H9 (cell line): ENCODE data around the gene KIF24. TPM values are rescaled to one million over a fixed set of nuclear protein-coding genes. Genes with fewer than 3 reads are reported as not detected.
"Not testable (repeated sequence)": the region's sequence is repeated elsewhere in the genome, so short reads cannot be mapped to it uniquely, and the experiment has no call there.

Experiments
- DNase-seq: peaks from one replicate; pipeline ENCODE4 v3.0.0-alpha.2; 2017
- H2AFZ ChIP-seq: one replicate; pipeline ENCODE4 v1.6.1; 2013; ENCODE audit warnings: mild to moderate bottlenecking, low read length, control low read depth, moderate library complexity
- H2AK5ac ChIP-seq: 2 replicates; pipeline ENCODE4 v1.6.1; 2013; ENCODE audit warnings: low read length, control low read depth, mixed read lengths; ENCODE audit not compliant: insufficient read length
- H2BK120ac ChIP-seq: one replicate; pipeline ENCODE4 v1.6.1; 2013; ENCODE audit warnings: low read depth, mild to moderate bottlenecking, low read length, control low read depth, inconsistent platforms; ENCODE audit not compliant: poor library complexity, severe bottlenecking
- H2BK12ac ChIP-seq: 2 replicates; pipeline ENCODE4 v1.6.1; 2013; ENCODE audit warnings: low read length, control low read depth, mixed read lengths, low read depth; ENCODE audit not compliant: insufficient read length
- H2BK15ac ChIP-seq: 2 replicates; pipeline ENCODE4 v1.6.1; 2013; ENCODE audit warnings: low read depth, low read length, control low read depth
- H2BK20ac ChIP-seq: one replicate; pipeline ENCODE4 v1.6.1; 2013; ENCODE audit warnings: low read depth, mild to moderate bottlenecking, low read length, control low read depth, inconsistent platforms; ENCODE audit not compliant: poor library complexity, severe bottlenecking
- H2BK5ac ChIP-seq: 2 replicates; pipeline ENCODE4 v1.6.1; 2013; ENCODE audit warnings: low read length, control low read depth, mixed read lengths; ENCODE audit not compliant: insufficient read length
- H3K14ac ChIP-seq: 2 replicates; pipeline ENCODE4 v1.6.1; 2013; ENCODE audit warnings: low read length, control low read depth; ENCODE audit not compliant: insufficient read depth
- H3K18ac ChIP-seq: 2 replicates; pipeline ENCODE4 v1.6.1; 2013; ENCODE audit warnings: low read depth, mild to moderate bottlenecking, mixed read lengths, low read length, control low read depth; ENCODE audit not compliant: insufficient read length
- H3K23ac ChIP-seq: 2 replicates; pipeline ENCODE4 v1.6.1; 2013; ENCODE audit warnings: low read length, control low read depth, mixed read lengths, low read depth; ENCODE audit not compliant: insufficient read length
- H3K23me2 ChIP-seq: 2 replicates; pipeline ENCODE4 v1.6.1; 2013; ENCODE audit warnings: low read depth, mild to moderate bottlenecking, mixed read lengths, low read length, control low read depth; ENCODE audit not compliant: insufficient read length, poor library complexity, severe bottlenecking
- H3K27ac ChIP-seq: 2 replicates; pipeline ENCODE4 v1.5.1; 2013; ENCODE audit warnings: low read length, control low read depth, mixed read lengths, low read depth; ENCODE audit not compliant: insufficient read length
- H3K27me3 ChIP-seq: 2 replicates; pipeline ENCODE4 v1.6.1; 2013; ENCODE audit warnings: low read length, control low read depth, inconsistent platforms; ENCODE audit not compliant: insufficient read depth
- H3K4ac ChIP-seq: 2 replicates; pipeline ENCODE4 v1.6.1; 2013; ENCODE audit warnings: low read depth, mild to moderate bottlenecking, control low read depth, inconsistent platforms, low read length, moderate library complexity
- H3K4me1 ChIP-seq: 2 replicates; pipeline ENCODE4 v1.6.1; 2013; ENCODE audit warnings: low read length, control low read depth, inconsistent platforms; ENCODE audit not compliant: insufficient read depth
- H3K4me2 ChIP-seq: 2 replicates; pipeline ENCODE4 v1.6.1; 2013; ENCODE audit warnings: low read length, control low read depth, mixed read lengths; ENCODE audit not compliant: insufficient read length, insufficient read depth
- H3K56ac ChIP-seq: 2 replicates; pipeline ENCODE4 v1.6.1; 2013; ENCODE audit warnings: low read depth, mild to moderate bottlenecking, mixed read lengths, low read length, control low read depth; ENCODE audit not compliant: insufficient read length
- H3K79me1 ChIP-seq: 2 replicates; pipeline ENCODE4 v1.6.1; 2013; ENCODE audit warnings: low read depth, mild to moderate bottlenecking, moderate library complexity, low read length, control low read depth, inconsistent platforms; ENCODE audit not compliant: insufficient read depth, poor library complexity, severe bottlenecking
- H3K79me2 ChIP-seq: 2 replicates; pipeline ENCODE4 v1.6.1; 2013; ENCODE audit warnings: low read length, control low read depth, inconsistent platforms; ENCODE audit not compliant: insufficient read depth
- H3K9ac ChIP-seq: 2 replicates; pipeline ENCODE4 v1.6.1; 2013; ENCODE audit warnings: low read length, control low read depth, mixed read lengths; ENCODE audit not compliant: insufficient read length; ENCODE audit errors: extremely low read depth
- H3K9me3 ChIP-seq: one replicate; pipeline ENCODE4 v1.6.1; 2013; ENCODE audit warnings: low read depth, low read length, inconsistent platforms; ENCODE audit not compliant: control insufficient read depth
- H3T11ph ChIP-seq: one replicate; pipeline ENCODE4 v1.6.1; 2013; ENCODE audit warnings: mild to moderate bottlenecking, low read length, control low read depth, inconsistent platforms
- H4K20me1 ChIP-seq: one replicate; pipeline ENCODE4 v1.6.1; 2013; ENCODE audit not compliant: control insufficient read depth, insufficient read length, insufficient read depth
- H4K5ac ChIP-seq: 2 replicates; pipeline ENCODE4 v1.6.1; 2013; ENCODE audit warnings: low read depth, mild to moderate bottlenecking, mixed read lengths, low read length, control low read depth; ENCODE audit not compliant: insufficient read length
- H4K8ac ChIP-seq: replicated peaks from 2 replicates; pipeline ENCODE4 v1.6.1; 2013; ENCODE audit warnings: low read length, control low read depth, mixed read lengths, low read depth; ENCODE audit not compliant: insufficient read length
- H4K91ac ChIP-seq: 2 replicates; pipeline ENCODE4 v1.6.1; 2013; ENCODE audit warnings: low read depth, mild to moderate bottlenecking, moderate library complexity, mixed read lengths, low read length, control low read depth; ENCODE audit not compliant: insufficient read length
- H3K27ac Mint-ChIP-seq, 3 experiments: 2 replicates in 2 of 3; 3 replicates in 1 of 3; pipeline ENCODE4 v1.8.0; 2020 to 2021; ENCODE audit warnings: mixed read lengths in 3 of 3, mild to moderate bottlenecking in 1 of 3, moderate library complexity in 1 of 3
- H3K27me3 Mint-ChIP-seq: 2 replicates; pipeline ENCODE4 v1.8.0; 2021; ENCODE audit warnings: low read depth, mild to moderate bottlenecking, moderate library complexity, mixed read lengths
- H3K36me3 Mint-ChIP-seq, 3 experiments: 2 replicates in 2 of 3; 3 replicates in 1 of 3; pipeline ENCODE4 v1.8.0; 2020 to 2021; ENCODE audit warnings: low read depth in 3 of 3, mixed read lengths in 3 of 3; ENCODE audit not compliant: insufficient read depth in 1 of 3
- H3K4me1 Mint-ChIP-seq, 2 experiments: 2 replicates each; pipeline ENCODE4 v1.8.0; 2020; ENCODE audit warnings: mixed read lengths in 2 of 2
- H3K4me3 Mint-ChIP-seq, 2 experiments: 2 replicates in 1 of 2; 3 replicates in 1 of 2; pipeline ENCODE4 v1.8.0; 2020 to 2021; ENCODE audit warnings: mild to moderate bottlenecking in 2 of 2, mixed read lengths in 2 of 2, moderate library complexity in 1 of 2
- H3K9me3 Mint-ChIP-seq, 2 experiments: 2 replicates in 1 of 2; 3 replicates in 1 of 2; pipeline ENCODE4 v1.8.0; 2020; ENCODE audit warnings: mild to moderate bottlenecking in 2 of 2, mixed read lengths in 2 of 2, moderate library complexity in 1 of 2
- WGBS: extraction: QIAGEN DNeasy Blood & Tissue Kit; methylation state at CpG from one replicate; pipeline ENCODE4 v1.1.7; 2013; ENCODE audit warnings: missing lambda C conversion rate, low lambda C conversion rate, mixed read lengths; ENCODE audit not compliant: insufficient read length; ENCODE audit errors: extremely low coverage; 5-methylcytosine and 5-hydroxymethylcytosine counted together
- total RNA-seq: library from RNA; stranded (reverse); gene quantifications from 2 replicates; pipeline ENCODE4 v1.2.1, GENCODE V29; 2021

The KIF24 gene
- total RNA-seq, 1 experiment from 2014 or later, result 4.0 TPM

- not testable (repeated sequence) for H3K4me3 Mint-ChIP-seq, H2BK12ac ChIP-seq, H4K91ac ChIP-seq
Observed at GRCh38 chr9:34352122-34352652, 23.1 kb upstream of the KIF24 start.

More at GRCh38 chr9:34352122-34352652, 23.1 kb upstream of the KIF24 start:
- not testable (repeated sequence) for H4K5ac ChIP-seq, H3K27ac ChIP-seq, H3K4me1 ChIP-seq, H4K20me1 ChIP-seq, H3K4ac ChIP-seq, H2BK5ac ChIP-seq, H3T11ph ChIP-seq, H3K79me2 ChIP-seq, H3K79me1 ChIP-seq, H3K9me3 ChIP-seq, H2AK5ac ChIP-seq, H3K9ac ChIP-seq, H3K27me3 Mint-ChIP-seq, H3K23ac ChIP-seq, H3K56ac ChIP-seq, H3K4me1 Mint-ChIP-seq, H2BK120ac ChIP-seq, H3K27ac Mint-ChIP-seq, DNase-seq, H3K4me2 ChIP-seq, H3K36me3 Mint-ChIP-seq, H3K14ac ChIP-seq, H3K27me3 ChIP-seq, H2BK15ac ChIP-seq, H2BK20ac ChIP-seq, H3K23me2 ChIP-seq, H4K8ac ChIP-seq, H3K18ac ChIP-seq, H2AFZ ChIP-seq
- H3K9me3 Mint-ChIP-seq, result peaks cover 8 to 13% of the 10 kb centered on the region in 2 experiments
- no CpG with 5 or more reads among the region's 7 CpGs for WGBS
